CD8-positive, alpha-beta memory T cell (primary cell): Measurements from ENCODE around the gene MAPT. TPM values are rescaled to one million over a fixed set of nuclear protein-coding genes. Genes with fewer than 3 reads are reported as not detected.
A peak's percentile ranks its signal among the peaks of the same experiment; 100 is the strongest.
"Not testable (repeated sequence)": the region's sequence is repeated elsewhere in the genome, so short reads cannot be mapped to it uniquely, and the experiment has no call there.

Experiments used
- CTCF ChIA-PET: fragments of 350-600 bp; sonication (Branson Sonifier 250); formaldehyde crosslinking; loops from one replicate; lab custom pipeline; 2021; ENCODE audit warnings: antibody characterized with exemption; lab: Charles Lee
- POLR2A ChIA-PET: fragments of 350-600 bp; sonication (Branson Sonifier 250); formaldehyde crosslinking; loops from one replicate; lab custom pipeline; 2021; ENCODE audit warnings: antibody characterized with exemption; lab: Charles Lee
- DNase-seq, 5 donors: peaks; one replicate each; pipeline versions ENCODE4 v3.0.0 to v3.0.0-alpha.2; 2020 to 2022; ENCODE audit warnings: mixed read lengths in 1 of 5
- H3K27ac ChIP-seq: one replicate; pipeline ENCODE4 v1.7.0; 2013; ENCODE audit warnings: low read depth, mild to moderate bottlenecking, low read length, moderate library complexity
- H3K27me3 ChIP-seq: 2 replicates; pipeline ENCODE4 v1.7.0; 2013; ENCODE audit warnings: low read length, mild to moderate bottlenecking; ENCODE audit not compliant: insufficient read depth, poor library complexity, severe bottlenecking
- H3K36me3 ChIP-seq: 2 replicates; pipeline ENCODE4 v1.7.0; 2013; ENCODE audit warnings: mild to moderate bottlenecking, low read length, moderate library complexity; ENCODE audit not compliant: insufficient read depth
- H3K4me1 ChIP-seq: 2 replicates; pipeline ENCODE4 v1.7.0; 2013; ENCODE audit warnings: mild to moderate bottlenecking, low read length, moderate library complexity; ENCODE audit not compliant: insufficient read depth
- H3K4me3 ChIP-seq: 2 replicates; pipeline ENCODE4 v1.7.0; 2013; ENCODE audit warnings: mild to moderate bottlenecking, low read length
- H3K9me3 ChIP-seq: 2 replicates; pipeline ENCODE4 v1.7.0; 2013; ENCODE audit warnings: mild to moderate bottlenecking, low read length
- H3K27ac Mint-ChIP-seq, 8 donors: one replicate each; pipeline ENCODE4 v1.8.0; 2020 to 2021; ENCODE audit warnings: mixed read lengths in 8 of 8, mild to moderate bottlenecking in 6 of 8, inconsistent platforms in 3 of 8, moderate library complexity in 3 of 8
- H3K27me3 Mint-ChIP-seq, 2 donors: one replicate each; pipeline ENCODE4 v1.8.0; 2020 to 2021; ENCODE audit warnings: mixed read lengths in 2 of 2, mild to moderate bottlenecking in 1 of 2, moderate library complexity in 1 of 2
- H3K36me3 Mint-ChIP-seq, 3 donors: one replicate each; pipeline ENCODE4 v1.8.0; 2020 to 2021; ENCODE audit warnings: mixed read lengths in 3 of 3, inconsistent platforms in 1 of 3, mild to moderate bottlenecking in 1 of 3
- H3K4me1 Mint-ChIP-seq, 3 donors: one replicate each; pipeline ENCODE4 v1.8.0; 2020 to 2021; ENCODE audit warnings: mixed read lengths in 3 of 3, inconsistent platforms in 1 of 3, mild to moderate bottlenecking in 1 of 3
- H3K4me3 Mint-ChIP-seq, 7 donors: one replicate each; pipeline ENCODE4 v1.8.0; 2020 to 2021; ENCODE audit warnings: mixed read lengths in 7 of 7, mild to moderate bottlenecking in 6 of 7, moderate library complexity in 4 of 7, inconsistent platforms in 2 of 7
- H3K9me3 Mint-ChIP-seq, 5 donors: one replicate each; pipeline ENCODE4 v1.8.0; 2020 to 2022; ENCODE audit warnings: mixed read lengths in 5 of 5, mild to moderate bottlenecking in 3 of 5, moderate library complexity in 2 of 5, inconsistent platforms in 1 of 5
- polyA plus RNA-seq: library from polyadenylated mRNA; unstranded; fragments of 300-500 nt; fragmentation: Illumina TruSeq; gene quantifications from one replicate; pipeline ENCODE4 v1.2.3, GENCODE V29; 2021
- total RNA-seq, 2 experiments: library from RNA; stranded (reverse); gene quantifications; one replicate each; pipeline ENCODE4 v1.2.3, GENCODE V29; 2021

Gene MAPT
- total and polyA plus RNA-seq, 3 experiments from 2014 or later: 0.36 to 0.42 (median 0.42) TPM

DNA sequence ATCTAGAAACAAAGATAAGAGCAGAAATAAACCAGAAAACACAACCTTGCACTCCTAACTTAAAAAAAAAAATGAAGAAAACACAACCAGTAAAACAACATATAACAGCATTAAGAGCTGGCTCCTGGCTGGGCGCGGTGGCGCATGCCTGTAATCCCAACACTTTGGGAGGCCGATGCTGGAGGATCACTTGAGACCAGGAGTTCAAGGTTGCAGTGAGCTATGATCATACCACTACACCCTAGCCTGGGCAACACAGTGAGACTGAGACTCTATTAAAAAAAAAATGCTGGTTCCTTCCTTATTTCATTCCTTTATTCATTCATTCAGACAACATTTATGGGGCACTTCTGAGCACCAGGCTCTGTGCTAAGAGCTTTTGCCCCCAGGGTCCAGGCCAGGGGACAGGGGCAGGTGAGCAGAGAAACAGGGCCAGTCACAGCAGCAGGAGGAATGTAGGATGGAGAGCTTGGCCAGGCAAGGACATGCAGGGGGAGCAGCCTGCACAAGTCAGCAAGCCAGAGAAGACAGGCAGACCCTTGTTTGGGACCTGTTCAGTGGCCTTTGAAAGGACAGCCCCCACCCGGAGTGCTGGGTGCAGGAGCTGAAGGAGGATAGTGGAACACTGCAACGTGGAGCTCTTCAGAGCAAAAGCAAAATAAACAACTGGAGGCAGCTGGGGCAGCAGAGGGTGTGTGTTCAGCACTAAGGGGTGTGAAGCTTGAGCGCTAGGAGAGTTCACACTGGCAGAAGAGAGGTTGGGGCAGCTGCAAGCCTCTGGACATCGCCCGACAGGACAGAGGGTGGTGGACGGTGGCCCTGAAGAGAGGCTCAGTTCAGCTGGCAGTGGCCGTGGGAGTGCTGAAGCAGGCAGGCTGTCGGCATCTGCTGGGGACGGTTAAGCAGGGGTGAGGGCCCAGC, 107.3 kb downstream of the MAPT start:
- ChIA-PET POLR2A (no interaction called here), CTCF (interaction anchor here (0.6 to 5.6 kb wide), 19 partner anchors 9 to 285 kb away, joined by 3 to 54 read pairs (median 3); no protein-coding TSS in a partner anchor)
- peaks cover 4% of the 10 kb centered on the region for H3K4me1 ChIP-seq
- Mint-ChIP-seq H3K36me3 (no peaks in the 10 kb centered on the region), H3K9me3 (no peaks in the 10 kb centered on the region), H3K4me3 (no peak overlapping the region), H3K27ac (peak overlapping the region in 3 of 8 donors; percentile 24 to 72 (median 28)), H3K4me1 (peaks cover 0 to 3% (median 2%) of the 10 kb centered on the region in 3 donors), H3K27me3 (peaks cover 0 to 1% of the 10 kb centered on the region in 2 donors)
- no peaks in the 10 kb centered on the region for H3K36me3 ChIP-seq
- H3K27me3 ChIP-seq: no peaks in the 10 kb centered on the region
- H3K27ac ChIP-seq: no peak overlapping the region
- DNase-seq: no peak
- H3K4me3 ChIP-seq: no peak overlapping the region
- H3K9me3 ChIP-seq: no peaks in the 10 kb centered on the region

DNA sequence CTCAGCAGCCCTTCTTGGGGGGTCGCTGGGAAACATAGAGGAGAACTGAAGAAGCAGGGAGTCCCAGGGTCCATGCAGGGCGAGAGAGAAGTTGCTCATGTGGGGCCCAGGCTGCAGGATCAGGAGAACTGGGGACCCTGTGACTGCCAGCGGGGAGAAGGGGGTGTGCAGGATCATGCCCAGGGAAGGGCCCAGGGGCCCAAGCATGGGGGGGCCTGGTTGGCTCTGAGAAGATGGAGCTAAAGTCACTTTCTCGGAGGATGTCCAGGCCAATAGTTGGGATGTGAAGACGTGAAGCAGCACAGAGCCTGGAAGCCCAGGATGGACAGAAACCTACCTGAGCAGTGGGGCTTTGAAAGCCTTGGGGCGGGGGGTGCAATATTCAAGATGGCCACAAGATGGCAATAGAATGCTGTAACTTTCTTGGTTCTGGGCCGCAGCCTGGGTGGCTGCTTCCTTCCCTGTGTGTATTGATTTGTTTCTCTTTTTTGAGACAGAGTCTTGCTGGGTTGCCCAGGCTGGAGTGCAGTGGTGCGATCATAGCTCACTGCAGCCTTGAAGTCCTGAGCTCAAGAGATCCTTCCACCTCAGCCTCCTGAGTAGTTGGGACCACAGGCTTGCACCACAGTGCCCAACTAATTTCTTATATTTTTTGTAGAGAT, 108.1 kb downstream of the MAPT start:
- ChIA-PET POLR2A (interaction anchor here (0.6 kb wide), 1 partner anchor 209 kb away, joined by 9 read pairs; no protein-coding TSS in a partner anchor), CTCF (interaction anchor here (0.6 to 5.6 kb wide), 23 partner anchors 10 to 284 kb away, joined by 3 to 54 read pairs (median 3); partner anchors contain the start of gene KANSL1)
- Mint-ChIP-seq H3K4me3 (no peak overlapping the region), H3K27me3 (peaks cover 0 to 1% of the 10 kb centered on the region in 2 donors), H3K27ac (peak overlapping the region in 3 of 8 donors; percentile 72 to 86 (median 85)), H3K36me3 (no peaks in the 10 kb centered on the region), H3K4me1 (peaks cover 0 to 3% (median 2%) of the 10 kb centered on the region in 3 donors), H3K9me3 (no peaks in the 10 kb centered on the region)
- DNase-seq: peak; percentile 60 to 77 (median 62)
- Histone ChIP-seq H3K9me3 (no peaks in the 10 kb centered on the region), H3K27me3 (no peaks in the 10 kb centered on the region), H3K4me3 (no peak overlapping the region), H3K27ac (no peak overlapping the region), H3K4me1 (peaks cover 4% of the 10 kb centered on the region), H3K36me3 (no peaks in the 10 kb centered on the region)

DNA sequence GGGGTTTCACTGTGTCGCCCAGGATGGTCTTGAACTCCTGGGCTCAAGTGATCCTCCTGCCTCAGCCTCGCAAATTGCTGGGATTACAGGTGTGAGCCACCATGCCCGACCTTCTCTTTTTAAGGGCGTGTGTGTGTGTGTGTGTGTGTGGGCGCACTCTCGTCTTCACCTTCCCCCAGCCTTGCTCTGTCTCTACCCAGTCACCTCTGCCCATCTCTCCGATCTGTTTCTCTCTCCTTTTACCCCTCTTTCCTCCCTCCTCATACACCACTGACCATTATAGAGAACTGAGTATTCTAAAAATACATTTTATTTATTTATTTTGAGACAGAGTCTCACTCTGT, 108.6 kb downstream of the MAPT start:
- H3K4me3 ChIP-seq: no peak overlapping the region
- Mint-ChIP-seq H3K36me3 (no peaks in the 10 kb centered on the region), H3K9me3 (no peaks in the 10 kb centered on the region), H3K27me3 (peaks cover 0 to 1% of the 10 kb centered on the region in 2 donors), H3K4me3 (no peak overlapping the region), H3K27ac (peak overlapping the region in 2 of 8 donors; percentile 11 to 85), H3K4me1 (peaks cover 0 to 3% (median 2%) of the 10 kb centered on the region in 3 donors)
- CTCF ChIA-PET: interaction anchor here (1.2 to 5.6 kb wide), 14 partner anchors 12 to 260 kb away, joined by 3 to 54 read pairs (median 5); partner anchors contain the start of gene KANSL1
- no peak overlapping the region for H3K27ac ChIP-seq
- no peak for DNase-seq
- POLR2A ChIA-PET: interaction anchor here (0.6 kb wide), 1 partner anchor 208 kb away, joined by 9 read pairs; no protein-coding TSS in a partner anchor
- H3K27me3 ChIP-seq: no peaks in the 10 kb centered on the region
- peaks cover 4% of the 10 kb centered on the region for H3K4me1 ChIP-seq
- H3K9me3 ChIP-seq: no peaks in the 10 kb centered on the region
- H3K36me3 ChIP-seq: no peaks in the 10 kb centered on the region

DNA sequence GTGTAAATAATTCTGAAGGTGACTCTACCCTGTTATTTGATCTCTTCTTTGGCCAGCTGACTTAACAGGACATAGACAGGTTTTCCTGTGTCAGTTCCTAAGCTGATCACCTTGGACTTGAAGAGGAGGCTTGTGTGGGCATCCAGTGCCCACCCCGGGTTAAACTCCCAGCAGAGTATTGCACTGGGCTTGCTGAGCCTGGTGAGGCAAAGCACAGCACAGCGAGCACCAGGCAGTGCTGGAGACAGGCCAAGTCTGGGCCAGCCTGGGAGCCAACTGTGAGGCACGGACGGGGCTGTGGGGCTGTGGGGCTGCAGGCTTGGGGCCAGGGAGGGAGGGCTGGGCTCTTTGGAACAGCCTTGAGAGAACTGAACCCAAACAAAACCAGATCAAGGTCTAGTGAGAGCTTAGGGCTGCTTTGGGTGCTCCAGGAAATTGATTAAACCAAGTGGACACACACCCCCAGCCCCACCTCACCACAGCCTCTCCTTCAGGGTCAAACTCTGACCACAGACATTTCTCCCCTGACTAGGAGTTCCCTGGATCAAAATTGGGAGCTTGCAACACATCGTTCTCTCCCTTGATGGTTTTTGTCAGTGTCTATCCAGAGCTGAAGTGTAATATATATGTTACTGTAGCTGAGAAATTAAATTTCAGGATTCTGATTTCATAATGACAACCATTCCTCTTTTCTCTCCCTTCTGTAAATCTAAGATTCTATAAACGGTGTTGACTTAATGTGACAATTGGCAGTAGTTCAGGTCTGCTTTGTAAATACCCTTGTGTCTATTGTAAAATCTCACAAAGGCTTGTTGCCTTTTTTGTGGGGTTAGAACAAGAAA, 109.8 kb downstream of the MAPT start:
- Mint-ChIP-seq H3K9me3 (no peaks in the 10 kb centered on the region), H3K4me1 (peaks cover 0 to 3% (median 2%) of the 10 kb centered on the region in 3 donors), H3K36me3 (no peaks in the 10 kb centered on the region), H3K27ac (peak overlapping the region in 1 of 8 donors; percentile 15), H3K4me3 (no peak overlapping the region), H3K27me3 (no peaks in the 10 kb centered on the region)
- no peaks in the 10 kb centered on the region for H3K36me3 ChIP-seq
- H3K9me3 ChIP-seq: no peaks in the 10 kb centered on the region
- ChIA-PET CTCF (interaction anchor here (0.9 to 5.6 kb wide), 8 partner anchors 16 to 259 kb away, joined by 3 to 54 read pairs (median 9); partner anchors contain the start of gene KANSL1), POLR2A (no interaction called here)
- H3K27ac ChIP-seq: no peak overlapping the region
- no peak overlapping the region for H3K4me3 ChIP-seq
- H3K4me1 ChIP-seq: peaks cover 4% of the 10 kb centered on the region
- no peaks in the 10 kb centered on the region for H3K27me3 ChIP-seq
- DNase-seq: no peak

DNA sequence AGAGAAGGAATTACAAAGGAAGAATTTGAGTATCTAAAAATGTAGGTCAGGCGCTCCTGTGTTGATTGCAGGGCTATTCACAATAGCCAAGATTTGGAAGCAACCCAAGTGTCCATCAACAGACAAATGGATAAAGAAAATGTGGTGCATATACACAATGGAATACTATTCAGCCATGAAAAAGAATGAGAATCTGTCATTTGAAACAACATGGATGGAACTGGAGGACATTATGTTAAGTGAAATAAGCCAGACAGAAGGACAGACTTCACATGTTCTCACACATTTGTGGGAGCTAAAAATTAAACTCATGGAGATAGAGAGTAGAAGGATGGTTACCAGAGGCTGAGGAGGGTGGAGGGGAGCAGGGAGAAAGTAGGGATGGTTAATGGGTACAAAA, 111.7 kb downstream of the MAPT start:
- CTCF ChIA-PET, H3K36me3 Mint-ChIP-seq: not testable (repeated sequence)

DNA sequence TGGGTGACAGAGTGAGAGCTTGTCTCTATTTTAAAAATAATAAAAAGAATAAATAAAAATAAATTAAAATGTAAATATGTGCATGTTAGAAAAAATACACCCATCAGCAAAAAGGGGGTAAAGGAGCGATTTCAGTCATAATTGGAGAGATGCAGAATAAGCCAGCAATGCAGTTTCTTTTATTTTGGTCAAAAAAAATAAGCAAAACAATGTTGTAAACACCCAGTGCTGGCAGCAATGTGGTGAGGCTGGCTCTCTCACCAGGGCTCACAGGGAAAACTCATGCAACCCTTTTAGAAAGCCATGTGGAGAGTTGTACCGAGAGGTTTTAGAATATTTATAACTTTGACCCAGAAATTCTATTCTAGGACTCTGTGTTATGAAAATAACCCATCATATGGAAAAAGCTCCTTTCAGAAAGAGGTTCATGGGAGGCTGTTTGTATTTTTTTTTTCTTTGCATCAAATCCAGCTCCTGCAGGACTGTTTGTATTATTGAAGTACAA, 113.2 kb downstream of the MAPT start:
- H3K27me3 Mint-ChIP-seq: peaks cover 1 to 4% of the 10 kb centered on the region in 2 donors
- no peak for DNase-seq
- H3K4me3 Mint-ChIP-seq: no peak overlapping the region
- CTCF ChIA-PET: interaction anchor here (1.4 kb wide), 1 partner anchor 205 kb away, joined by 4 read pairs; no protein-coding TSS in a partner anchor
- no peaks in the 10 kb centered on the region for H3K36me3 ChIP-seq
- peaks cover 4% of the 10 kb centered on the region for H3K4me1 ChIP-seq
- H3K4me1 Mint-ChIP-seq: peaks cover 0 to 2% (median 2%) of the 10 kb centered on the region in 3 donors
- H3K27me3 ChIP-seq: no peaks in the 10 kb centered on the region
- H3K27ac ChIP-seq: no peak overlapping the region
- H3K4me3 ChIP-seq: no peak overlapping the region
- no peaks in the 10 kb centered on the region for H3K9me3 ChIP-seq
- H3K27ac Mint-ChIP-seq: no peak overlapping the region
- no peaks in the 10 kb centered on the region for H3K9me3 Mint-ChIP-seq
- no peaks in the 10 kb centered on the region for H3K36me3 Mint-ChIP-seq
- POLR2A ChIA-PET: no interaction called here

More for the DNA sequence above, 111.7 kb downstream of the MAPT start:
- H3K27ac ChIP-seq, H3K4me1 Mint-ChIP-seq, H3K27me3 ChIP-seq, H3K4me1 ChIP-seq, H3K4me3 ChIP-seq, H3K9me3 Mint-ChIP-seq, POLR2A ChIA-PET, H3K4me3 Mint-ChIP-seq, H3K36me3 ChIP-seq, H3K27ac Mint-ChIP-seq, H3K27me3 Mint-ChIP-seq, DNase-seq, H3K9me3 ChIP-seq: not testable (repeated sequence)

DNA sequence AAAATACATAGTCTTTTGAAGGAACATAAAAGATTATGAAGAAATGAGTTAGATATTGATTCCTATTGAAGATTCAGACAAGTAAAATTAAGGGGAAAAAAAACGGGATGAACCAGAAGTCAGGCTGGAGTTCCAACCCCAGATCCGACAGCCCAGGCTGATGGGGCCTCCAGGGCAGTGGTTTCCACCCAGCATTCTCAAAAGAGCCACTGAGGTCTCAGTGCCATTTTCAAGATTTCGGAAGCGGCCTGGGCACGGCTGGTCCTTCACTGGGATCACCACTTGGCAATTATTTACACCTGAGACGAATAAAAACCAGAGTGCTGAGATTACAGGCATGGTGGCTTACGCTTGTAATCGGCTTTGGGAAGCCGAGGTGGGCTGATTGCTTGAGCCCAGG, 114.2 kb downstream of the MAPT start:
- Histone ChIP-seq H3K27me3 (no peaks in the 10 kb centered on the region), H3K9me3 (no peaks in the 10 kb centered on the region), H3K4me3 (no peak overlapping the region), H3K27ac (no peak overlapping the region), H3K36me3 (no peaks in the 10 kb centered on the region), H3K4me1 (no peaks in the 10 kb centered on the region)
- ChIA-PET CTCF (no interaction called here), POLR2A (no interaction called here)
- peaks cover 1 to 4% of the 10 kb centered on the region in 2 donors for H3K27me3 Mint-ChIP-seq
- no peak overlapping the region for H3K27ac Mint-ChIP-seq
- peaks cover 0 to 2% (median 0%) of the 10 kb centered on the region in 3 donors for H3K4me1 Mint-ChIP-seq
- H3K4me3 Mint-ChIP-seq: no peak overlapping the region
- peak in 1 of 5 donors; percentile 35 for DNase-seq
- no peaks in the 10 kb centered on the region for H3K36me3 Mint-ChIP-seq
- no peaks in the 10 kb centered on the region for H3K9me3 Mint-ChIP-seq
